ENCODE data around the gene OTUB2.
A peak's percentile ranks its signal among the peaks of the same experiment; 100 is the strongest.

The OTUB2 gene

DNA sequence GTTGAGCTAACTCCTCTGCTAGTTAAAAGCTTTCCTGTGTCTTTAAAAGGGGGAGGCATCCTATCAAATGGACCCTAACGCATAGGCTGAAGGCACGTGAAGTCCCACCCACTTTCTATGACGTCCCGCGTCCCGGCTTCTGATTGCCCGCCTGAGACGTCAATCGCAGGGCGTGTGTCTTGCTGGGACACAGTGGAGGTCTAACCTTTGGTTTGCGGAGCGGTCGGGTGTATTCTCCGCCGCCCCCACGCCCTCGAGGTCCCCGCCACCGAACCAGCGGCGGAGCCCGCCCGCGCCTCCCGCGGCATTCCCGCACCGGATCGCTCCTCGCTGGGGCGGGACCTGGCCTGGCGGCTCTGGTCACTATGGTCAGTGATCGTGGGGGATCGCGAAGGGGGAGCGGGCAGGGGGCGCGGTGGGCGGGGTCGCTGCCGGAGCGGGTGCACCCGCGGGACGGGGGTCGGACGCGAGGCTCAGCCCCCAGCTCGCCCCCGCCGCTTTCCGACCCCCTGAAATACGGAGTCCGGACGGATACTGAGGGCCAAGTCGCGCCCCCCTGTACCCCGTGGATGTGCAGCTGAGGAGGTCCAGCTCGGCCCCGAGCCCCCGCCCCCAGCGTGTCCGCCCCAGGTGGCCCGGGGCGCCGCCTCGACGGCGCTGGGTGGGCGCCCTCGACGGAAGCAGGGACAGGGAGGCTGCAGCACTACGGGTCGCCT lies at the start of gene OTUB2:
Gene OTUB2 (plus strand): TSS at position 168 of the 716 bp plus-strand sequence. CDS start 198 bp downstream, at position 366.
- peak; percentile 87 to 94 for DNase-seq (ENCODE audit: extremely low read depth in 1 of 2, low read depth in 1 of 2)

DNA sequence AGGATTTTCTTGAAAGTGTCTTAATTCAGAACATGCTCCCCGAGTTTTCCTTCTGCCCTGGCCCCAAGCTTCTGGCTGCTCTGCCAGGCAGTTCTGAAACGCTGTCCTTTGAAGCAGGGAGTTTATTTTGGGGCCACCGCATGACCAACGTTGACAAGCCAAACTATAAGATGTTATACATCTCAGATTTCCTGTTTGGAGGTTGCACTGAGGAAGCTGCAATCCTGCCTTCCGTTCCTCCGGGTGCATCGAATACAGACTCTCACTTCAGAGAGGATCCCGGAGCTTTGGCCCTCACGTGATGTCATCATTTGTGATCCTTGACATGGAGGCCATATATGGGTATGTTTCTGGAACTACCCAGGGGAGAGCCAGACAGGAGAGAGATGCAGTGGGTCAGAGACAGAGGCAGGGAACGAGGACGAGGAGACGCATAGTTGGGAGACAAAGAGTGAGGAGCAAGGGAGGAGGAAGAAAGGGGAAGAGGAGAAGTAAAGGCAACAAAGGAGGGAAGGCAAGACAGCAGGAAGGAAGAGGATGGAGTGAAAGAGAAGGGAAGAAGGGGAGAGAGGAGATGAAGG lies 49.6 kb upstream of the OTUB2 start, which contains the start of gene ASB2:
Gene ASB2 (minus strand): TSS at position 94 of the 581 bp plus-strand sequence. CDS start 12,031 bp downstream, outside the sequence.
- no peak for DNase-seq (ENCODE audit: extremely low read depth in 1 of 2, low read depth in 1 of 2)

DNA sequence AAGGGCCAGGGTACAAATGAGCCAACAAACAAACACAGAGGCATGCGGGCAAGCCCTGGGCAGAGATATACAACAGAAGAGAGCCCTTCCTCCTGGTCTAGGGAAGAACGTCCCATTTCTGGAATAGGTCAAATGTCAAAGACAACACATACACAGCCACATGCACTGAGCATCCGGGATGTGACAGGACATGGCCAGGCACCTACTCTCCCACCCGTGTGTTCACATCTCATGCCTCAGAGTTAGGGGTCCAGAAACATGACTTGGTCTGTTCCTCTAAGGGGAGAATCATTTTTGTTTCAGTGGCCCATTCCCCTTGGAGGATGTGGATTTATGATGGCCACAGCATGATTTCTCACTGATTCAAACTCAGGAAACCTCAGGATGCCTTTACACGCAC lies 49.0 kb upstream of the OTUB2 start:
- no peak for DNase-seq (ENCODE audit: extremely low read depth in 1 of 2, low read depth in 1 of 2)

DNA sequence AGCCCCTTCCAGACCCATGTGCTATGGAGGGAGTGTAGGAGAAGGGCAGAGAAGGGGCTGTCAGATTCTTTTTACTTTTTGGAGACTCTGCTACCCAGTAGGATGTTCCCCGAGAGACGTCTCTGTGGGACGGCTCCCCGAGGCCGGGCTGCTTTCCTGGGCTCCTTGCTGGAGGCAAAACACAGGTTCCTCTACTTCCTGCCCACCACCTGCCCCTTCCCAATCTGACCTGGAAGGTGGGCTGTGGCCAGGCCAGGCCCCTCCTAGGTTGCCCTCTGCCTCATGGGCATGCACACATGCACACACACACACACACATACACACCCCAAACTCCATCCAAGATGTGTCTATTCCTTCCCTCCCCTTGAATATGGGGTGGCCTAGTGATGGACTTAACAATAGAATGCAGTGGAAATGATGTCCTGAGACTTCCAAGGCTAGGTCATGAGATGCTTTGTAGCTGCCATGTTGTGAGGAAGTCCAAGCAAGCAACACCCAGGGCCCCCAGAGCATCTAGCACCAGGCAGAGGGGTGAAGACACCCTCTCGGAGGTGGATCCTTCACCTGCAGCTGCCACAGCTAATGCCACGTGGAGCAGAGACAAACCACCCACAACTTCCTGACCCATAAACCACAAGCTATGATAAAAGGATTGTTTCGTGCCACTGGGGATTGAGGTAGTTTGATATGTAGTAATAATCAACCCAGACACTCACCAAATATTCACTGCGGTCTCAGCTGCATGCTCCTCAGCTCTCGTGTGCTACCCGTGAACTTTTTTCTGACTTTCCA lies 48.2 kb upstream of the OTUB2 start:
- peak in 1 of 2 donors; percentile 77 for DNase-seq (ENCODE audit: extremely low read depth in 1 of 2, low read depth in 1 of 2)

DNA sequence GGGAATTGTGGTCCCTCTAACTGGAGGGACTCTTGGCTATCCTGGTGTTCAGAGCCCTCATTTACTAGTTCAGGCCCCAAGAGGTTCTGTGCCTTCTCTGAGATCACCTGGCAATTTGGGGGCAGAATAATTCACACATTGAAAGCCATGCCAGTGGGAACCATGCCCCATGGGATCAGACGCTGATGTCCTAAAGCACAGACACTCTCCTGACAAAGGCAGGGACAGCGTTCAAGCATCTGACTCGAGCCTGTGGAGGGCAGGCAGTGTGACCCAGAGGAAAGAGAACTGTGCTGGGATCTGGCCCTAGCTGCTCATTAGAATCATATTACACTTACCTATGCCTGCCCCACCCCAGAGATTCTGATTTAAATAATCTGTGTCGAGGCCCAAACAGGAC lies 47.4 kb upstream of the OTUB2 start:
- no peak for DNase-seq (ENCODE audit: extremely low read depth in 1 of 2, low read depth in 1 of 2)

DNA sequence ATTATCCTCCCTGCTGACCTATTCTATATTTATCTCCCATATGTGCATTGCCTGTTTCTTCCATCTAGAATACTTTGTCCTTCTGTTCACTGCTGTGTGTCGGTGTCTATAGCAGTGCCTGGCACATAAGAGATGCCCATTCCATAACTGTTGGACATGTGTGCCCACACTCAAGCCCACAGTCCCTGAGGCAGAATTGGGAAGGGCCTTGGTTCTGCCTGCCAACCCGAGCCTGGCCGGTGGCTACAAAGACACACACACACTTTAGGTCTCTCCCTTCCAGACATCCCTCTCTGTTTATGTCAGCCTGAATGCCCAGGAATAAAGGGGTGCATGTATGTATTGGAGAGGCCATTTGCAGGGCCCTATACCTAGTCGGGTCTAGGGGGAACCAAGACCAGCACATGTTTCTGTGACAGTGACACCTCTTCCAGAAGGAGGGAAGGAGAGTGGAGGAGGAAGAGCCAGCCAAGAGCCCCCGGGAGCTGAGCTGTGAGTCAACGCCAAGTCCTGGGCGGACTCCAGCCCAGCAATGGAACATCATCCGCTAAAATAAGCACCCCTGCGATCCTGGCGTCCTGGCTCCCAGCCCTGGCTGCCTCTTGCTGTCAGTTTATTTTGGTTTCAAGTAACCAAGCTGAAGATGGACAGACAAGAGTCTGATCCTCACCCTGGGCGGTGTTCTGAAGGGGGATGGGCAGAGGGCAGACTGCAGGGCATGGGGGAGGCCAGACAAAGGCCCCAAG lies 45.5 kb upstream of the OTUB2 start:
- DNase-seq (ENCODE audit: extremely low read depth in 1 of 2, low read depth in 1 of 2): no peak

DNA sequence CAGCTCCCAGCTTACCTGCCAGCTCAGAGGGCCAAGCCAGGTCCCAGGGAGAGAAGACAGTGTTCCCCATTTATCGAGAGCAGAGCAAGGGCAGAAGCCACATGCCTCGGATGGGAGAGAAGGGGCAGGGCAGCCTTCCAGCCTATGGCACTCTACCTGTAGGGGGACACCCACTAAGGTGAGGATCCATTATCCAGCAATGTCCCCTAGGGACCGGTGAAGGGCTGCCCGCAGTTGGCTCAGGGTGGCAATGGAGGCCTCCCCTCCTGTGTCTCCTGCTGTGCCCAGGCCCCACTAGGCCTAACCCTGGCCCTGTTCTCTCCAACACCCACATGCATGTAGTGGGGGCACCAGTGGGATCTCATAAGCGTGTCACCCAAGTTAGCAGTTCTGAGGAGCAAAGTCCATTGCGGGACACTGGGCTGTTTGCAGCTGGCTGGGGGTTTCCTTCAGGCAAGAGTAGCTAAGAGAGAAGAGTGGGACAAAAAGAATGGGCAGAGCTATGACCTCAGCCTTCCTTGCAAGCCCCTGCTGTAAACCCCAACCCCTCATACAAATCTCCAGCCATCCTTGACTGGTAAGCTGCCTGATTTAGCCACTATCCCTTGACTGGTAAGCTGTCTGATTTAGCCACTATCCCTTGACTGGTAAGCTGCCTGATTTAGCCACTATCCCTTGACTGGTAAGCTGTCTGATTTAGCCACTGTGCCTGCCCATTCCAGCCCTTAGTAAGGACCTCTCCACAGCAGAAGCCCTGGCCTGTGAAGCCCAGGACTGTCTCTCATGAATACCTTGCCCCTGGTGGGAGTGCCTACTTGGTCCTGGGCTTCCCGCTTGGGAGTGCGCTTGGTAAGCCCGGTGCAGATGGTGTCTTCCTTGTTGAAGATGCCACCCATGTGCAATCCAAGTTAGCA lies 44.6 kb upstream of the OTUB2 start:
- no peak for DNase-seq (ENCODE audit: extremely low read depth in 1 of 2, low read depth in 1 of 2)

DNA sequence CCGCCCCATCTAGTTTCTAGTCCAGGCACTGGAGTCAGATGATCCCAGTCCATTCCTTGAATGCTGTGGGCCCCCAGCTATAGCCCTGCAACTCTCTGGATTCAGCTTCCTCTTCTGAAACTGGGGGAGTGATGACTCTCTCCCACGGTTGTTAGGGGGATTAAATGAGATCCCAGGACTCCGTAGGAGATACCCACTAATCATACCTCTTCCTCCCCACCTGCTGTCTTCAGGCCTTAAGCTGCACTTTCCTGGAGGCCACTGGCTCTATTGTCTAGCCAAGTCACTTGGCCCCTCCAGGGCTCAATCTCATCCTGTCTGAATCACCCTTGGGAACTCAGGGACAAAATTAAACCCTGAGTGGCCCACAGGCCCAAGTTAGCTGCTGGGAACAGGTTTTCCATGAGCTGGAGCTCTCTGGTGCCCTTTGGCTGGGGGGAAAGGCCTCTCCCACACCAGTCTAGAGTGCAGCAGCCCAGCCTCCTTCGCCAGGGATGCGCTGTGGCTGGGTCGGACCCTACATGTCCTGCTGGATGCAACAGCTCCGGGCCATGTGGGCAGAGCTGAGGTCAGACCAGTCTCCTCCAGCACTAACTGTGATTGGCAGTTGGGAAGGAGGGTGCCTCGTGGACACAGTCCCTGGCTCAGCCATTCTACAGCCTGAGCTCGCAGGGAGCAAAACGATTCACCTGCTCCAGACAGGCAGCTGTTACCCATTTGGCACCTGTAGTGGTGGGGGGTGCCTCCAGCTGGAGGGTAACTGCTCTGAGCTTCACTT lies 43.7 kb upstream of the OTUB2 start:
- DNase-seq (ENCODE audit: extremely low read depth in 1 of 2, low read depth in 1 of 2): no peak

DNA sequence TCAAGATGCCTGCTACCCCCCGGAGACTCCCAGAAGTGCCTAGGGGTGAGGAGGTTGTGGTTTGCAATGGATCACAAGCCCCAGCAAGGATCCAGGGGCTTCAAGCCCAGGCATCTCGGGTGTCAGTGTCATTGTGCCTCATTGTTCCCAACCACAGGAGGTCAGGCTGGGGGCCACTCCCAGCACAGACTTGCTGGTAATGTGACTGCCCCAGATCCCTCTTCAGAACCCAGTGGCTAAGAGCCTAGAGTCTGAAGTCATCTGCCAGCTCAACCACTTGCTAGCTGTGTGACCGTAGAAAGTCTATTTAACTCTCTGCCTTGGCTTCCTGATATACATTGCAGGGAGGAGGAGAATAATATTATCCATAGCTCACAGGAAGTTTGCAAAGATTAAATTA lies 42.1 kb upstream of the OTUB2 start:
- DNase-seq (ENCODE audit: extremely low read depth in 1 of 2, low read depth in 1 of 2): no peak

DNA sequence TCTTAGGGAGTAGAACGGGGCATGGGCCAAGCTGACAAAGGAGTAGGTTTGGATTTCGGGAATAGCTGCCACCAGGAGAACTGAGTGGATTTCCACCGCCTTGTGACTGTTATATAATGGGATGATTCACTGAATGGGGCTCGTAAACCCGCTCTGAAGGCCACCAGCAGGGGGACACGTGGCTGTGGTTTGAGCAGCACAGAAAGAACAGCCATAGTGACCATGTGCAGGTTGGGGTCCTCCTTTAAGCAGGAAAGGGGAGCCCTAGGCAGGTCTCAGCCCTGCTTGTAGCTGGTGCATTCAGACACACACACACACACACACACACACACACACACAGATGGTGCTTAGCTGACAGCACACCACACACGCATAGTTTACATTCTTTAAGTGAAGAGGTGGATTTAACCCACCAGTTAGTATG lies 41.1 kb upstream of the OTUB2 start:
- DNase-seq (ENCODE audit: extremely low read depth in 1 of 2, low read depth in 1 of 2): no peak

DNA sequence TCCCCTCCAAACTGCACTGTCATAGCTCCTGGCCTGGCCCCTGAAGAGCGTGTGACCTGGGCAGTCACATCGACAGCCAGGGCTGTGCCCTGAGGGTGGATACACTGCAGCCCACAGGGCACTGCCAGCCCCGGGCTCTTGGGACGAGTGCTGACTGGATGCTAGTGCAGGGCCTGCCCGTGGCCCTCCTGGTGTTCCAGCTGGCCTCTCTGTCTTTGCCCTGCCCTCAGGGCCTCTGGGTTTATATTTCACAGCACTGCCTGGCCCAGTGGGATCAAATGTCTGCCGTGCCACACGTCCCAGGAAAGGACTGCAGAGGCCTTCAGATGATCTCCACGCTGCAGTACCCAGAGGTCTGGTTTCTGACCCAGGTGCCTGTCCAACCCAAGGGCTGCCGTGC lies 39.2 kb upstream of the OTUB2 start:
- no peak for DNase-seq (ENCODE audit: extremely low read depth in 1 of 2, low read depth in 1 of 2)

DNA sequence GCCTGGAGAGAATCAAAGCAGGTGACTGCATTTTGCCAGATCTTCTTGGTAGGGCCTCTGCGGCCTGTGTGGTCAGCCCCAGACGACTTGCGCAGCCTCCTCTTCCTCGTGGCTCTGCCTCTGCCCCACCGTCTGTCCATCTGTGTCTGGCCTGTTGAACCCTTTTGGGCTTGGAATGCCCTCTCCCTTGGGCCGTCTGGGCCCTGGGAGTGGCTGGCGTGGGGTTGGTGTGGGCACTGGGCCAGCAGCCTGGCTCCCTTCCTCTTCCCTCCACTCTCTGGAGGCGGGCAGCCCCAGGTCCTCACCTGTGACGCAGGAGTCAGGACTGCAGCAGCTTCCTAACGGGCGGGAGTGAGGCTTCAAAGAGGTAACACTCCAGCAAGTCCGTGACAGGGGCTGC lies 38.8 kb upstream of the OTUB2 start:
- no peak for DNase-seq (ENCODE audit: extremely low read depth in 1 of 2, low read depth in 1 of 2)

DNA sequence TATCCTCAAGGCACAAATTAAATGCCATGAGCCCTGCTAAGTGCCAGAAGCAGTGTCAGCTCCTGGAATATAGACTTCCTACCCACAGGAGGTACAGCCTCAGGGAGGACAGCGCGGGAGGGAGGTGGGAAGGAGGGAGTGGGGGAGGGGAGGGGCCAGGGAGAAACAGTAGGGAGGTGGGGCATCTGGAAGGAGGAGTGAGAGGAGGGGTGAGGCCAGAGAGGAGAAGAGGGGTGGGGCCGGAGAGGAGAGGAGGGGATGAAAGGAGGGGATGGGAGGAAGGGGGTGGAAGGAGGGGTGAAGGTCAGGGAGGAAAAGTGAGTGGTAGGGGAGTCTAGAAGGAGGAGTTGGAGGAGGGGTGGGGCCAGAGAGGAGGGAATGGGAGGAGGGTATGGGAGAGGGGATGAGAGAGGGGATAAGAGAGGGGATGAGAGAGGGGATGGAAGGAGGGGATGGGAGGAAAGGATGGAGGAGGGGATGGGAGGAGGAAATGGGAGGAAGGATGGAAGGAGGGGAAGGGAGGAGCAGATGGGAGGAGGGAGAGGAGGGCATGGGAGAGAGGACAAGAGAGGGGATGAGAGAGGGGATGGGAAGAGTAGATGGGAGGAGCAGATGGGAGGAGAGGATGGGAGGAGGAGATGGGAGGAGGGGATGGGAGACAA lies 38.2 kb upstream of the OTUB2 start:
- no peak for DNase-seq (ENCODE audit: extremely low read depth in 1 of 2, low read depth in 1 of 2)

DNA sequence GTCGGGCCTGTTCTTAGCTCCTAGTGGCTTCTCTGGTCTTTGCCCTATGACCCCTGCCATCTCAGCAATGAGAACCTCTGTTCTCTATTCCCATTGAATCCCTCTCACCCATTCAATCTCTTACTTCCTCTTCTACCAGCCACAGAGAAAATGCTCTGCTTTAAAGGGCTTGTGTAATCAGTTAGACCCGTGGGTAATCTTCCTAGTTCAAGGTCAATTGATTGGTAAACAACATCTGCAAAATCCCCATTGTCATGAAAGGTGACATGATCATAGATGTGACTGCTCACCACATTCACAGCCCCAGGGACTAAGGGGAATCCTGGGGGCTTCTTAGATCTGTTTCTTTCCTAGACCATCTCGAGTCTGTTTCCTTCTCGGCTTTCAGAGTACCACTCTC lies 36.2 kb upstream of the OTUB2 start:
- no peak for DNase-seq (ENCODE audit: extremely low read depth in 1 of 2, low read depth in 1 of 2)

DNA sequence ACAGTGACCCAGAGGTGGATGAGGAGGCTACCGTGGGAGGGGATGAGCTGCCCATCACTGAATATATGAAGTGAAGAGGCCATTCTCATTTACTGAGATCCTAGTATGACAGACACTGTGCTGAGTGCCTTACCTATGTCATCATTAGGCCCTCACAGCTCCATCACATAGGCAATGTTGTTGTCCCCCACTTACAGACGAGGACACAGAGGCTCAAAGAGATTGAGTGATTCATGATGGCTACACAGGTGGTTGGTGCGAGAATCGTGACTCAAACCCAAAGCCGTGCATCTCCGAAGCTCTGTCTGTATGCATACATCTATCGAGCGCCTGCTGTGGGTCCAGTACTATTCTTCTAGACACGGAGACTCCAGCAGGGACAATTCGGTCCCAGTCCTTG lies 34.9 kb upstream of the OTUB2 start:
- no peak for DNase-seq (ENCODE audit: extremely low read depth in 1 of 2, low read depth in 1 of 2)

DNA sequence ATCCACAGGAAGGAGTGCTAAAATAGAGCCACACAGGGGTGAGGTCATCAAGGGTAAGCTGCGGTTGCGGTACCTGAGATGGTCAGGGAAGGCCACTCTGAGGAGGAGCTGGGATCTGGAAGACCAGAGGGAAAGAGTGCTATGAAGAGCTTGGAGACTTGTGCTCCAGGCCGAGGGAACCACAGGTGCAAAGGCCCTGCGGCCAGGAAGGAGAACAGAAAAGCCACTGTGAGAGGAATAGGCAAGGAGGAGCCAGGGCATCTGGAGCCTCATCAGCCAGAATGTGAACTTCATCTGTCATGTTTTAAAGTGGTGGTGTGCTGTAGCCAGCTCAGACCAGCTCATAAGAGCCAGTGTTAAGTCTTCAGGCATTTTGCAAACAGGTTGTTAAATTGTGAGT lies 34.5 kb upstream of the OTUB2 start:
- no peak for DNase-seq (ENCODE audit: extremely low read depth in 1 of 2, low read depth in 1 of 2)

DNA sequence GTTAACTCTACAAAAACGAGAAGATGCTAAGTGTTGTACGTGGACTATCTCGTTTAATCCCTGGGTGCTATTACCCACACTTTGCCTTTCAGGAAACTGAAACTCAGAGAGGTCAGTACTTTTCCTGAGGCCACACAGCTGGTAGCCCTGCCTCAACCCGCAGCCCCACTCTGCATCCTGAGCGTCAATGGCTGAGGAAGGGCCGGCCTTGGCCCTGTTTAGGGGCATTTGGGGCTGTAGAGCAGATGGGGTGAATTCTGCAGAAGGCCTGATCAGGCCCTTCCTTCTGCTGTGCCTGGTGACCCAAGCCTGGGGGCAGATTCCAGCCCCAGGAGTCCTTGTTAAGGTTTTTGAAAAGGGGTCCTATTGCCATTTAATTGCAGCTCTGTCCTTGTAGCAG lies 32.8 kb upstream of the OTUB2 start:
- no peak for DNase-seq (ENCODE audit: extremely low read depth in 1 of 2, low read depth in 1 of 2)

DNA sequence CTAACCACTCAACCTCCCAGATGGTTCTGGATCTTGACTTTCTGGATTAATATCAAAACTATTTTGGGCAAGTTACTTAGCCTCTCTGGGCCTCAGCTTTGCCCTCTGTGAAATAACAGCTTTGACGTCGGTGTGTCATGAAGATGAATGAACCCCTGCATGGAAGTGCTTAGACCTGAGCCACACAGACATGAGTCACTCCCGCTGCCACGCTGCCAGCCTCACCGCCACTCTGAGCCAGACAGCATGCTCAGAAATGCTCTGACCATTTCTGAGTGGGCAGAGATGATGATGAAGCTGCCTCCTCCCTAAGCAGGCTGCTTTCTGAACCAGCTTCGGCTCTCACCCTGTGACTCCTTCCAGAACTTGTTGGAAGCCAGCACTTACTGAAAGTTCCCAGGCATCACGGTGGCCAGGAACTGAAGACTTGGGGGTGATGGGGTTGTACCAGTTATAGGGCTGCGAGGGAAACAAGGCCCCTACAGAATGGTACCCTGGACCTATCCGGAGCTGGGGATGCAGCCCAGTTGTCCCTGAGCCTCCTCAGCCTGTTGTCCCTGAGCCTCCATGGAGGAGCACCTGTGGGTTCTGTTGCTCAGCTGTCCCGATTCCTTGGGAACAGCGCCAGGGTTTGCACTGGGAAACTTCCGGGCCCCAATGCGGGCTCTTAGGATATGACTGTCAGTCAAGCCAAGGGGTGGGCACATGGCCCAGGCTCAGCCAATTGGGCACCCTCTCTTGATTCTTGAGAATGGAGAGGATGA lies 31.0 kb upstream of the OTUB2 start:
- DNase-seq (ENCODE audit: extremely low read depth in 1 of 2, low read depth in 1 of 2): peak in 1 of 2 donors; percentile 79
